ENCODE data around the gene DCAF17. TPM values are rescaled to one million over a fixed set of nuclear protein-coding genes. Genes with fewer than 3 reads are reported as not detected.
A peak's percentile ranks its signal among the peaks of the same experiment; 100 is the strongest.

Gene DCAF17
- total RNA-seq, 2 experiments from 2014 or later = 25.9 to 40.9 TPM

DNA sequence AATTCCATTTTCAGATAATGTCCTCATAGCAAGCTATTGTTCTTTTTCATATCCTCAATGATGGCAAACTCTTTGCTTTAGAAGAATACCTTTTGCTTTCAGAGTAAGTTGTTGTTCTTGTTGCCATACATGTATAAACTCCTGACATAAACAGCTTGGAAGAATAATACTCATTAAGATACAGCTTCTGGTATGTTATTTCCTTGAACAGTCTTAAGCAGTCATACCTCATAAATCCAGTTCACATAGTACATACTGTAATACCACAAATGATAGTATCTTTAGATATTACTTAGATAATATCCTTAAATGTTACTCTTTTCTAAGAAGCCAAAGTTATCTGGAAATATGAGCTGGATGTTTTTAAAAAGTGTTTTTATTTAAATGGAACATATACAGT, 23.4 kb upstream of the DCAF17 start:
- Histone ChIP-seq H3K4me1 (ENCODE audit: insufficient read depth, low read length, poor library complexity, severe bottlenecking) (peaks cover 55% of the 10 kb centered on the region), H3K4me3 (ENCODE audit: low read depth, low read length, poor library complexity, severe bottlenecking) (no peak overlapping the region), H3K27ac (ENCODE audit: low read depth, low read length, poor library complexity, severe bottlenecking) (no peak overlapping the region), H4K20me1 (ENCODE audit: insufficient read depth, low read length) (no peaks in the 10 kb centered on the region), H3K9me3 (ENCODE audit: low read length) (no peaks in the 10 kb centered on the region; the same call in 1 of the 2 replicates), H3K79me2 (ENCODE audit: insufficient read depth, low read depth, low read length) (peaks cover 25% of the 10 kb centered on the region; the same call in 1 of the 2 replicates), H3K9me2 (ENCODE audit: insufficient read depth, low read length) (no peaks in the 10 kb centered on the region), H2AFZ (ENCODE audit: low read length) (no peak overlapping the region), H3K36me3 (ENCODE audit: insufficient read depth, low read length) (peaks cover 13% of the 10 kb centered on the region), H3K4me2 (ENCODE audit: low read length) (no peak overlapping the region)
- ChIA-PET POLR2A (interaction anchor here (0.5 to 2.9 kb wide), 22 partner anchors 11 to 505 kb away, joined by 3 to 14 read pairs (median 4); partner anchors contain the start of gene TLK1), CTCF (ENCODE audit: unreplicated experiment) (no interaction called here)
- no peak for TF ChIP-seq EZH2phosphoT487 (IDR thresholded peaks at IDR 0.05; ENCODE audit: borderline replicate concordance, low read depth, low read length)
- TF ChIP-seq, protein P1, sequence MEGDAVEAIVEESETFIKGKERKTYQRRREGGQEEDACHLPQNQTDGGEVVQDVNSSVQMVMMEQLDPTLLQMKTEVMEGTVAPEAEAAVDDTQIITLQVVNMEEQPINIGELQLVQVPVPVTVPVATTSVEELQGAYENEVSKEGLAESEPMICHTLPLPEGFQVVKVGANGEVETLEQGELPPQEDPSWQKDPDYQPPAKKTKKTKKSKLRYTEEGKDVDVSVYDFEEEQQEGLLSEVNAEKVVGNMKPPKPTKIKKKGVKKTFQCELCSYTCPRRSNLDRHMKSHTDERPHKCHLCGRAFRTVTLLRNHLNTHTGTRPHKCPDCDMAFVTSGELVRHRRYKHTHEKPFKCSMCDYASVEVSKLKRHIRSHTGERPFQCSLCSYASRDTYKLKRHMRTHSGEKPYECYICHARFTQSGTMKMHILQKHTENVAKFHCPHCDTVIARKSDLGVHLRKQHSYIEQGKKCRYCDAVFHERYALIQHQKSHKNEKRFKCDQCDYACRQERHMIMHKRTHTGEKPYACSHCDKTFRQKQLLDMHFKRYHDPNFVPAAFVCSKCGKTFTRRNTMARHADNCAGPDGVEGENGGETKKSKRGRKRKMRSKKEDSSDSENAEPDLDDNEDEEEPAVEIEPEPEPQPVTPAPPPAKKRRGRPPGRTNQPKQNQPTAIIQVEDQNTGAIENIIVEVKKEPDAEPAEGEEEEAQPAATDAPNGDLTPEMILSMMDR (conservative IDR thresholded peaks at IDR 0.05; ENCODE audit: low read length) = no peak
- intact Hi-C loops (cut with micrococcal nuclease; ENCODE audit: unreplicated experiment) = no loop called here
- no peak for DNase-seq (ENCODE audit: low spot score)
- BruUV-seq (replicated peaks) = no TSS peak

DNA sequence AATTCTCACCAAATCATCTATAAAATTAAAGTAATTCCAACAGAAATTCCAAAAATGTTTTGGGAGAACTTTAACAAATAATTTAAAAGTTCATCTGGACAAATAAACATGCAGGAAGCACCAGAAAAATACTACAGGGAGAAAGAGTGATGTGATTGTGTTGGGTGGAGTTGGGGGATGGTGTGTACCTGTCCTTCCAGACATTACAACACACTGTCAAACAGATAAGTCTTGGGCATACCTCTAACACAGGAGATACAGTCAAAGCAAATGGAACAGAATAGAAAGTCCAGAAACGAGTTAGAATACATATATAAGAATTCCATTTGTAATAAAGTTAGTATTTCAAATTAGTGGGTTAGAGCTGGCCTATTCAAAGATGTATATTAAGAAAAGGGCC, 22.8 kb upstream of the DCAF17 start:
- DNase-seq (ENCODE audit: low spot score) = no peak
- no peaks in the 10 kb centered on the region for H3K9me2 ChIP-seq (ENCODE audit: insufficient read depth, low read length)
- TF ChIP-seq, protein P1 (conservative IDR thresholded peaks at IDR 0.05; ENCODE audit: low read length) = no peak
- no peak for TF ChIP-seq EZH2phosphoT487 (IDR thresholded peaks at IDR 0.05; ENCODE audit: borderline replicate concordance, low read depth, low read length)
- H3K4me1 ChIP-seq (ENCODE audit: insufficient read depth, low read length, poor library complexity, severe bottlenecking) = peaks cover 55% of the 10 kb centered on the region
- H2AFZ ChIP-seq (ENCODE audit: low read length) = no peak overlapping the region
- ChIA-PET POLR2A (interaction anchor here (0.7 to 2.3 kb wide), 14 partner anchors 12 to 506 kb away, joined by 3 to 14 read pairs (median 4); partner anchors contain the start of gene TLK1), CTCF (ENCODE audit: unreplicated experiment) (no interaction called here)
- peaks cover 13% of the 10 kb centered on the region for H3K36me3 ChIP-seq (ENCODE audit: insufficient read depth, low read length)
- H4K20me1 ChIP-seq (ENCODE audit: insufficient read depth, low read length) = no peaks in the 10 kb centered on the region
- peaks cover 26% of the 10 kb centered on the region; the same call in 1 of the 2 replicates for H3K79me2 ChIP-seq (ENCODE audit: insufficient read depth, low read depth, low read length)
- H3K4me2 ChIP-seq (ENCODE audit: low read length) = no peak overlapping the region; the same call in 1 of the 2 replicates
- intact Hi-C loops (cut with micrococcal nuclease; ENCODE audit: unreplicated experiment) = no loop called here
- no peak overlapping the region for H3K4me3 ChIP-seq (ENCODE audit: low read depth, low read length, poor library complexity, severe bottlenecking)
- no peaks in the 10 kb centered on the region; the same call in 1 of the 2 replicates for H3K9me3 ChIP-seq (ENCODE audit: low read length)
- H3K27ac ChIP-seq (ENCODE audit: low read depth, low read length, poor library complexity, severe bottlenecking) = no peak overlapping the region
- no TSS peak for BruUV-seq (replicated peaks)

DNA sequence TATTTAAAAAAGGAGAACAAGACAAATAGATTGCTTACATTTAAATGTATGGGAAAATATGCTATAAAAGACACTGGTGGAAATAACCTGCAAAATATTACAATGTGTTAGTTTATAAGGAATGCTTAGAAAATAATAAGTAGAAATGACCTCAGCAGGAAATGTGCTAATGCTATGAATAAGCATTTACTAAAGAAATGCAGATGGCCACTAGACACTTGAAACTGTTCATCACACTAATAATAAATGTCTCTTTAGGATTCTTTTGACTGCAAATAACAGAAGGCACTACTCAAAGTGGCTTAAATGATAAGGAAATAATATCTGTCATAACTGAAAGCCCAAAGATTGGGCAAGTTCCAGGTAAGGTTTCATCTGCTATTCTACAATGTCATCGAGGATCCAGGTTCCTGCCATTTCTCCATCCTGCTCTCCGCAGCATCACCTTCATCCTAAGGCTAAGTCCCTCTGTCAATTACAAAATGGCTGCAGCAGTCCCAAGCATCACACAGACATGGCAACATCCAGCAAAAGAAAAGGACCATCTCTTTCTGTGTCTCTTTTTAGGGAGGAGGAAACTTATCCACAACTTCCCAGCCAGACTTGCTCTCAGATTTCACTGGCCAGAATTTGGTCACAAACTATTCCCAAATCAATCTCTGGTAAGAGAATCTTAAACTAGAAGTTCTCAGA, 22.1 kb upstream of the DCAF17 start:
- Histone ChIP-seq H3K36me3 (ENCODE audit: insufficient read depth, low read length) (peaks cover 10% of the 10 kb centered on the region), H3K9me2 (ENCODE audit: insufficient read depth, low read length) (no peaks in the 10 kb centered on the region), H3K9me3 (ENCODE audit: low read length) (no peaks in the 10 kb centered on the region; the same call in 1 of the 2 replicates), H3K4me1 (ENCODE audit: insufficient read depth, low read length, poor library complexity, severe bottlenecking) (peaks cover 55% of the 10 kb centered on the region), H3K79me2 (ENCODE audit: insufficient read depth, low read depth, low read length) (peaks cover 31% of the 10 kb centered on the region; the same call in 1 of the 2 replicates), H3K4me2 (ENCODE audit: low read length) (peak overlapping the region; percentile 15), H3K27ac (ENCODE audit: low read depth, low read length, poor library complexity, severe bottlenecking) (no peak overlapping the region), H4K20me1 (ENCODE audit: insufficient read depth, low read length) (no peaks in the 10 kb centered on the region), H2AFZ (ENCODE audit: low read length) (peak overlapping the region; percentile 14; the same call in 1 of the 2 replicates), H3K4me3 (ENCODE audit: low read depth, low read length, poor library complexity, severe bottlenecking) (no peak overlapping the region)
- intact Hi-C loops (cut with micrococcal nuclease; ENCODE audit: unreplicated experiment) = no loop called here
- POLR2A ChIA-PET = interaction anchor here (1.2 to 1.3 kb wide), 2 partner anchors 77 to 91 kb away, joined by 4 to 5 read pairs; no protein-coding TSS in a partner anchor
- BruUV-seq (replicated peaks) = no TSS peak
- TF ChIP-seq, protein P1 (conservative IDR thresholded peaks at IDR 0.05; ENCODE audit: low read length) = no peak
- no peak for TF ChIP-seq EZH2phosphoT487 (IDR thresholded peaks at IDR 0.05; ENCODE audit: borderline replicate concordance, low read depth, low read length)
- no peak for DNase-seq (ENCODE audit: low spot score)
- CTCF ChIA-PET (ENCODE audit: unreplicated experiment) = no interaction called here
